HG02763 (cell line): ENCODE data around the gene RUNX1.

Experiments
- ATAC-seq: cut with Tn5 transposase; IDR thresholded peaks from one replicate; pipeline ENCODE4 v1.9.1; 2021; ENCODE audit warnings: mild to moderate bottlenecking, moderate library complexity; ENCODE audit not compliant: unreplicated experiment

RUNX1 gene

DNA sequence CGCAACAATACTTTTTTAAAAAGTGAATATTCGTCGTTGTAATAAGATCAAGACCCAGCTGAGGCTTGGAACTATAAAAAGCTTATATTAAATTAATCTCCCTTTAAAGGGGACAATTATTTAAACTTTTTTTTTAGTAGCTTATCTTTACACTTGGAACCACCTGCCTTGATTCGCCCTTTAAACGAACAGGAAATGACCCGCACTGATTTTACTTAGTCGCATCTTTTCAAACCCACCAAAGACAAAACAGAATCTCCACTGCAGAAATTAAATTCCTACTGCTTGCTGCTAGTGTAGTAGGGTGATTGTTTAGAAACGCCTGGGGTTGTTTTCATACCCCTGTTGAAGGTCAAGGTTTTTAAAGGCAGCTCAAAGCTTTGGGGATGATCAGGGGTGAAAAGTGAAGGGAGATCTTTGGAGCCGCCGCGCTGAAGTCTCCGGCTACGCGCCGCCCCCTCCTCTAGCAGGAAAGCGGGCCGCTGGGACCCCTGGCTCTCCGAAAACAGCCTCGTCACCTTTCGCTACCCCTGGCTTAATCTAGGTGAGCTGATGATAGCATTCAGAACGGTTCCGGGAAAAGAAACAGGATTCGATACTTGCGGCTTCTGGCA lies 163.4 kb downstream of the RUNX1 start:
- ATAC-seq, result no peak

DNA sequence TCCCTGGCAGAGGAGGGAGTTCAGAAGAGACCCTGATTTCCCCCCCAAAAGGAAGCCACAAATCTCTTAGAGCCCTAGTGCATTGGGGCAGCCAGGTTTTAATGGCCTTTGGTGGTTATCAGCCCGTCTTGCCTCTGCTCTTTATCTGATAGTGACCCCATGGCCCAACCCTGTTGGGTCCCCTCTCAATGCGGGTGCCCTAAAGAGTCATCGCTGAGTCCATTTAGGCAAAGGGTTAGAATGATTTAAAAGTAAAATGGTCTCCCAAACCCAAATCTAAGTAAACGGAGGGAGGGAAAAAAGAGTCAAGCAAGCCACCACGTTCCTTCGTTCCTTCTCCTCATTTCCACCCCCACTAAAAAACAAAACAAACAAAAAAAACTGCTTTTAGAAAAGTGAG lies 164.0 kb downstream of the RUNX1 start:
- no peak for ATAC-seq

DNA sequence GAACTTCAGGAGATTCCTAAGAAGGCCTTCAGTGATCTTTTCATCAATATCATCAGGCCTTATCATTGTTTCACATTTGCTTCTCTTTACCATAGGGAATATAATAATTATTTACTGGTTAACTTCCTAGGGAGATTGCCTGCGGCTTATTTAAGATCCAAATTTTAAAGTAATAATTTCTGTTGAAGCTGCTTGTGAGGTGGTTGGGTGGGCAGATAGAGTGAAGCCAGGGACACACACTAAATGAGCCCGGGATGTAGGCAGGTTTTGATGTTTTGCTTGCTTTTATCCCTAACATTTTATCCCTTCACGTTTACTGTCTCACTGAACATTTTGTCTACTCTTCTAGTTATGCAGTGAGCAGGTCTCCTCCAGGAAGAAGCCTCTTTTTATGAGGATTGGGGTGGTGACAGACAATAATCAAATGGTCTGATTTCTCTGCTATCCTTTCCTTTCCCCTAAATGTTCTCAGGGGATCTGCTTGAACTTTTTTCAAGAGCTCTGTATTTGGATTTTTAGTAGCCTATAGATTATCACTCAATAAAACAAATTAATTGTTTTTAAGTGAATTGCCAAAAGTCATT lies 164.7 kb downstream of the RUNX1 start:
- ATAC-seq, result no peak

DNA sequence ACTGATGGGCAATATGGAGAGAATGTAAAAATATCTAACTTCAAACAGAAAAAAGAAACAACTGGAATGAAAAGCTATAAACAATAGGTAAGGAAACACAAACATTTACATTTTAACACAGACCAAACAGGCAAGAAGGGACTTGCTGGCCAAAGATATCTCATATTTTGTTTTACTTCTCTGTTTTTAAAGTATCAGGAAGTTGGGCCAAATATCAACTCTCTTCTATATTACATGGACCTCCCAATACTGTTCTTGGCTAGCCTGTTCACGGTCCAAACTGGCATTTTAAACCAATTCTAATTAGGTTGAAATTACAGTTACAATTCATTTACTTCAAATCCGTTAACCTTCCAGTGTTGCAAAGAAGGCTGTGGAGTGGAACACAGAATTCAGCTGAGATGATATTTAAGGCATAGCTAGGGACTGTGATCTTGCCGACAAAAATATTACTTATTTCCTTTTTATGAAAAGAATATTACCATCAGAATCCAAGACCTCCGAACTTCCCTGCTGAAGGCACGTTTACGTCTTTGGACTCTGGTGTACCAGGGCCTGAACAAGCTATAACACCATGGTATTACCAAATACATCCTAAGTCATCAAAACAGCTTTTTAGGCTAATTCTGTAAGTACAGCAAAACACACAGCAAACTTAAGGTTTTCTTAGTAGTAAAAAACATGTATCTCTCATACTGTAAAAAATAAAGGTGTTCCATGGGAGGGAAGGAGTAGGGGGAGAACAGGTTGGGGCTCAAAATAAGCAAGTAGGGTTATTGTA lies 165.4 kb downstream of the RUNX1 start:
- no peak for ATAC-seq

DNA sequence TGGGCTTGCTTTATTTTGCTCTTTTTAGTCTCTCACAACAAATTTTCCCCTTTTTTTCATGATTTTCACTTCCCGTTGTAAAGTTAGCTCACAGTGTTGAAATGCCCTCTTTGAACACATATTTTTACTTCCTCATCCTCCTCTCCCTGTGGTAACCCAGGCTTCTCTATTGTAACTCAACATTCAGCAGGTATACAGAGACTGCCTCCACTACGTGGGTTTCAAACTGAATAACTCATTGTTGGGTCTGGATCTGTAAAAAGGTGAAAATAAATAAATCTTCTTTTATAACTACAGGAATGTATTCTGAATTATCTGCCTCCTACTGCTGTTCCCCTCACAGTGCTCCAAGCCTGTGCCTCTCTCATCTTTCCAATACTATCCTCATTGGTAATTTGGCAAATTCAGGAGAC lies 166.4 kb downstream of the RUNX1 start:
- ATAC-seq, result peak; percentile 43

DNA sequence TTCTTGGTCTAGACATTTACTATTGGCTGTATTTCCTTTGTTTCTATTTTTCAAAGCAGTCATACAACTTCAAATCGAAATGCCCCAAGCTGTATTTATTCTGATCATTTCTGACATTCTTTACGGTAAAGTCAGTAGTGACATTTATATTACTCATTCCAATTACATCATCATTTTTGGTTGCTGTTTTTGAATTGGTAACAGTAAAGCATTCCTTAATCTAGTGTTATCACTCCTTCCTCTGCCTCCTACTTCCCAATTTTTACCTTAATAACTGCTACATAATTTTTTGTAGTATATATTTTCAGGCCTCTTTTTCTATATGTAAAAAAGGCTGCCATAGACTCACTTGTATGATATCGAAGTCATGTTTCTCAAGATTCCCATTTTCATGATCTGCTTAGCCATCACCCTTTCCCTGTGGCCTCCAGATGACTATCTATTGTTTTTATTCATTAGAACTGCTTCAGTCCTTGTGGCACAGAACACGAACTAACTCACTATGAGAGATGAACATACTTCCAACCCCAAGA lies 167.2 kb downstream of the RUNX1 start:
- no peak for ATAC-seq

DNA sequence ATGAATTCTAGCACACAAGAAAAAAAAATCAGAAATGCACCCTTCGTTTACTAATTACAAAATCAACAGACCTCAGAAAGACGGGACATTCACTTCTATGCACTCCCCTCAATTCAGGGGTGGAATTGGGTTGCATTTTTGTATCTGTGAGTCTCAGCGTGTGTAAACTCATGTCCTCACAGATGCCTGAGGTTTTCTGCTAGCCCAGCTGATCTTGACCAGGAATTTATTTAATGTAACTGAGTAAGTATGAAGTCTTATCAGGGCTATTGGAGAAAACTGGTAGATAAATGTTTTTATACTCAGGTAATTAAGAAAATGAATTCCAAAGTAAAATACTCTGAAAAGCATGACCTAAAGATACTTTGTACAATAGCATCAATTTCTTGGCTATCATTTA lies 167.7 kb downstream of the RUNX1 start:
- no peak for ATAC-seq

DNA sequence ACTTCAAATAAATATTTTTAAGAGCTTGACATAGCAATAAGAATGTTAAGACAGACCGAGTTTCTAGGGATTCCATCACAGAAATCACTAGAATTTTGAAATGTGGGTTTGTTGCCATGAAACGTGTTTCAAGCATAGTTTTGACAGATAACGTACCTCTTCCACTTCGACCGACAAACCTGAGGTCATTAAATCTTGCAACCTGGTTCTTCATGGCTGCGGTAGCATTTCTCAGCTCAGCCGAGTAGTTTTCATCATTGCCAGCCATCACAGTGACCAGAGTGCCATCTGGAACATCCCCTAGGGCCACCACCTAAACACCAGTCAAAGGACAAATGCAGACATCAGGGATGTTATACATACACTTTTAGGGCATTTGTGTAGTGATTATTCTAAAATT lies 168.7 kb downstream of the RUNX1 start:
- ATAC-seq, result no peak

DNA sequence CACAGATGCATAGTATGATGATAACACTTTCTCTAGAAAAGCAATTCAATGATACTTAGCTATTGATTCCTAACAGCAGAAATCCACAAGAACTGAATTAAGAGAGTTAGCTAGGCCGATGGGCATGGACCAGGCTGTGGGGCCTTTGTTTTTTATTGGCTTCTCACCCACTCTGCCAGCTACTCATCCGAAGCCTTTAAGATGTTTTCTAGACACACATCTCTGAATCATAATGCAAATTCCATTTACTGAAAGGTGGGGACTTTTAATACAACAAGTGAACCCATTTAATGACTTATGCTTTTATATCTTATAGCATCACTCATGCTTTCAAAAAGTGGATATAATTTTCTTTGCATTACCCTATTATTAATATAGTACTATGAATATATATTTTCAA lies 170.2 kb downstream of the RUNX1 start:
- ATAC-seq, result no peak

DNA sequence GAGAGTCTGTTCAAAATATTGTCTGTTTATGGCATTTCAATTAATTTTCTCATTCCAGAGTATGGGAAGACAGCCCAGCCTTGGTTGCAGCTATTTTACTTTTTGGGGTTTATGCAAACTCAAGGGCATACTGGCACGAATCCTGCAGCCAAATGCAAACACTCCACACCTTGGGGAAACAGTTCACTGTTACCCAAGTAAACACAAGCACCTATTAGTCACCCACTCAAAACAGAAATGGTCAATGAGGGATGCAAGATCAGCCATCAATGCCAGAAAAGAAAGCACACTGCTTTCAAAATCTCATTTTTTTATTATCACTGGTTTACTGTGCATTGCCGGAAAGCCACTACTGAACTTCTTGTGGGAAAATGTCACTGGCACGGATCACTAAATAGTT lies 170.6 kb downstream of the RUNX1 start:
- ATAC-seq, result no peak

DNA sequence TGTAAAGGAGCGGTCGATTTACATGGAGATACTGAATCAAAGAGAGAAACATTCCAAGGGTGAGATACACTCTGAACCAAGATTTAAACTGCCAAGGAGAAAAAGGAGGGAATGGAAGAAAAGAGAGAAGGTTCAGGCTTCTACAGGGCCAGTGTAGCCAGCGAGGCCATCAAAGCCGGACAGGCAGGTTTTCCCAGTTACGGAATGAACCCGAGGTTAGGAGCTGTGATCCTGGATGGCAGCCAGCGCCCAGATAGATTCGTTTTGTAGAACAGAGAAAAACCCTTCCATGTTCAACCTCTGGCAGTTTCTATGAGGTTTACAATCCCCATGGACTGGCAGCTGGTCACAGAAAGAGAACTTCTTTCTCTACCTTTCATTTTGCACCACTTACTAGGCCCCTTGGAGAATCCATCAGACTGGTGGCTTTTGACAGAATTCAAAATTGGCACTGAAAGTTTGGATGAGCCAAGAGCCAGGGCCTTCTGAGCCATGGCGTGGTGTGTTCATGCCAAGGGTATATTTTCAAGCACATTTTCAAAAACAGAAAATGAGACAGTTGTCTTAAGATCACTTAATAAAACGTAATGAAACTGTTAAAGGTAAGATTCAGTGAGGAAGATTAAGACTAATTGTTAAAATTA lies 171.5 kb downstream of the RUNX1 start:
- ATAC-seq, result no peak

DNA sequence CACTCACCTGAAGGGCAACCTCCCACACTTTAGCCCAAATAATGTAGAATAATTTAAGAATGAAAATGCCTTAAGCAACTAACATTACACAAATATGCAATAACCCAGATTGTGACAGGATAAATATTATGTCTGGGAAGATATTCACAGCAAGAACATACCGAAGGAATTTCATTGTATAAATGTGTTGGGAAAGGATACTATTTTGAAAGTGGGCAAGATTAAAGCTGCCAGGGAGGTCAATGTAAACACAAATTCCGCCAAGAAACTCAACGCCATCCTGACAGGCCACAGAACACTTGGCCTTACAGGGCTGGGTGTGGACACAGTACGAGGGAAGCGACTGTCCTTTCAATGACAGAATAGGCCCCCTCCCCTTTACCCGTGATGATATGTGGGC lies 173.3 kb downstream of the RUNX1 start:
- no peak for ATAC-seq

DNA sequence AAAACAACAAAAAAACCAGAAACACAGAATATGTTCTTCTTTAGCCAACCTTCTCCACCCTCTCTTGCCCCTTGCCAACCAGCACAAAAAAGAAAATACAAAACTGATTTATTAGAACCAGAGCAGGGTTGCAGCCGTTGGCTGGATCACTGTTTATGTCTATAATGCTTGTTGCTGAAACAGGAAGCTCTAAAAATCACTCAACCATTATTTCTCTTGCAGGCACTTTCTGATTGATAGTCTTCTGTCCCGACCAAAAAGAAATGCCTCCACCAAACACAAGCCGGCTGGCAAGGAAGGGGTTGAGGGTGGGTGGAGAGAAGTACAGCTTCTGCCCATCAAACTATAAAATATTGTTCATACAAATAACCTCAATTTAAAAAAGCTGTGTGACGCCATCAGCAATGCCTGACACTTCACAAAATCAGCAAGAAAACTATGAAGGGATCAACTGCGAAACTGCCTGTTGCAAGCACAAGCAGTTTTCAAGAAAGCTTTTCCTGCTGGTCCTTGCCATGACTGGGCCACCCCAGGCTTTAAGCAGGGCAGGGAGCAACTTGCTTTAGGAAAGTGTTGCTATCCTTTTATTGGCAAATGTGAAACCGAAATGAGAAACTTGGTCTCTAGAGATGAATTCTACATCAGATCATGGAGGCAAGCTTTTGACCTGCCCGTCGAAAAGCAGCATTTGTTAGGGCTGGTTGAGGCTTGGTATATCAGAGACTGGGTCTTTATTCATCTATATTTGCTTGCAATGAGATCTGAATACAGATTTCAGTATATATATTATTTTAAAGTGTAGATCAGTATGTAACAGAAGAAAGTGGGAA lies 174.2 kb downstream of the RUNX1 start:
- ATAC-seq, result no peak

DNA sequence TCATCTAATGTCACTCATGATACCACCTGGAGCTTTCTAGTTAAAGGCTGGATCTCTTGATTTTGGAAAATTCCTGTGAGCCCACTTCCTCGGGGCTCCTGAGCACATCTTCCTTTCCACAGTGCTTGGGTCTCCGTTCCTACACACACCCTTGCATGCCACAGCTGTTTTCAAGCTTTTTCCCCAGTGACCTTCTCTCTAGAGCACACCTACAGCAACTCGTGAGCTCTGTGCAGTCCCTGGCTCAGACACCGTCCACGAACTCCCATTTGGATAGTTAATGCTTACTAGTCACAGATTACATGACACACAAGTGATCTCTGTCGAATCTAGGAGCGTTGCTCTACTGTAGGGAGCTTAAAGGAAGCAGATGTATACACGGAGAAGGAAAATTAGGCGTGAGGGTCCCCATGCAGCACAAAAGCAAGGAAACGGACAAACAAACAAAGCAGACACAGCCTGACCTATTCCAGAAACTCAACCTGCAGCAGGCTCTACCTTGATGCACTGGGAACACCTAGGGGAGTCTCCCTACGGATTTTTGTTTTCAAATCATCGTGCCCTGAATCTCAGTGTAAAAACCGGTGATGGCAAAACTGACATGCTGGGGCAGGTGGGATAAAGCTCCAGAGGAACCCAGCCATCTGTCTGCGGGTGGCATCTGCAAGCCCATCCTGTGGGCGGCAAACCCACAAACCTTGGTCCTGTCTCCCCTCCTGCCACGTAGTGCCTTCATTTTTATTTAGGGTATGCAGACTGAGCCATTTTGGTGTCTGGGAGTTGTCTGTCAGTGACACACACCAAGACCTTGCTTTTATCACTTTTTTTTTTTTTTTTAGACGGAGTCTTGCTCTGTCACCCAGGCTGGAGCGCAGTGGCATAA lies 177.8 kb downstream of the RUNX1 start:
- ATAC-seq, result no peak

DNA sequence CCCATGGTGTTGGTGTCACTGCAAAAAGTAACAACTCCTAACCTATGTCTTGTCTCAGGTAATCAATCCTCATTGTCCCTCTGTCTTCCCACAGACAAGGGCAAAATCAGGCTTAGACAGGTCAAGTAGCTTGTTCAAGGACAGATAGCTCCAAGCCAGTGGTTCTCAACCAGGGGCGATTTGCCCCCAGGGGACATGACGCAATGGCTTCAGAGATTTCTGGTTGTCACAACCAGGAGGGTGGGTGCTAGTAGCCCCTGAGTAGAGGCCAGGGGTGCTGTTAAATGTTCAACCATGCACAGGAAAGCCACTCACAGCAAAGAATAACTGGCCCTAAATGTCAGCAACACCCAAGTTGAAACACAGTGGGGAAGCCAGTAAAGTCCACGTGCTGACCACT lies 178.9 kb downstream of the RUNX1 start:
- ATAC-seq, result no peak

DNA sequence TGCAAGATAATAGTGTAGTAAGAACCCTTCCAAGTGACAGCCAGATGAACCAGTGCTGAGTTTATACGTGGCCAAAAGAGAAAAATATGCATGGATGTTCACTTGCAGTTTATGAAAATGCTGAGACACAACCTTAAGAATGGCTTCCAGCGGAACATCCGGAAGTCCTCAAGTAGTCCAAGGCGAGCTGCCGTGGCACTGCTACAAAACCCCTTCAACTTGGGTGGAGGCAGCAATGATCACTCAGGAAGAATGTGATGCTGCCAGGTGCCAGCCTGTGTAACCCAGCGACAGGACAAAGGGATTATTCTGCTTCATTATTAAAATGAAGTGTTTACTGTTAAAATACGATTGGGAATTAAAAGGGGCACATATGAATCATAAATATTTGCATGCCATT lies 179.6 kb downstream of the RUNX1 start:
- ATAC-seq, result no peak

DNA sequence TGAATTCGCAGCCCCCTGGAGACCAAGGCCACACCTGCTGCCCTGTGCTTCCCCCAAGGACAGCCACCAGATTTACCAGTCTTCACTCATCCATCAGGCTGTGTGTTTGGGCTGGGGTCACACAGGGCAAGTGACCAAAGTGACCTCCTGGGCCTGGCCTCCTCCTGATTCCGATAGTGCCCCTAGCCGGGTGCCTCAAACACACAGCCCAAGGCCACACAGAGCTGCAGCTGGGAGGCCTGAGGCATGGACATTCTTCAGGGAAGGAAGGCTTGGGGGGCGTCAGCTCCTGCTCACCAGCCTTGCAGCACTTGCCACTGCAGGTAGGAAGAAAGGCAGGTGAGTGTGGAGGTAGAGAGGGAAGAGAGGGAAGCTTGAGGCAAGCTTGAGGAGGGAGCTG lies 181.3 kb downstream of the RUNX1 start:
- no peak for ATAC-seq

DNA sequence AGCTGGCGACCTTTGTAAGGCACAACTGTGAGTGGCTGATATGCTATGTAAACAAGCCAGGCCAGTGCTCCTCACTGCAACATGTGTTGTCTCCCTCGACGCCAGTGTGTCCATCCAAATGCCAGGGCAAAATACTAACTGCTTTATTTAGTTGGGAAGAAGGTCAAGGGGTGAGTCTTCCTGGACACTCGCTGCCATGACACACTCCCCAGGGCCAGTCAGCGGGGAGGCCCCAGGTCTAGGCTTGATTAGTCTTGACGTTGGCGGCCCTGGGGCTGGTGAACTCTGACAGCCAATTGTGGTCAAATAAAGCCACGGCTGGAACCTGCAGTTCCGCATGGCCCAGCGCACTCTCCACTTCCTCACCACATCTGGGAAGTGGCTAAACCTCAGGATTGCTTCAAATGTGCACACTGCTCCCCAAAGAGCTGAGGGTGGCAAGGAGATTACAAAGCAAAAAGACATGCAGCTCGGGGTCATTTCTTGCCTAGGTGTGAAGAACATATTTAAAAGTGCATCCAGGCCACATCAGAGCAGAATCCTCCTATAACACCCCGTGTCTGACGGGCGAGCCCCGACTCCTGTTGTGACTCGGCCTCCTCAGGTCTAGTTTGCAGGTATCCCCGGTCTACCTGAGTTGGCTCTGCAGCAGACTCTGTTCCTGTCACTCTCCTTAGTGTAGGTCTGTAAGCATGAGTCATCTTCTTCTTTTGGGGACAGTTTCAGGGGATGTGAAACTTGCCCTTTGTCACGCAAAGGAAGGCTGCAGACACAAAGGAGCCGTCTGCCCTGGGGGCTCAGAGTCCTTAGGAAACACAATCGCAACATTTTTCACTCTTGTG lies 183.5 kb downstream of the RUNX1 start:
- ATAC-seq, result peak; percentile 91
